GM19468 (cell line): ENCODE results near the gene PTPRM.

ENCODE experiments used
- ATAC-seq: cut with Tn5 transposase; IDR thresholded peaks from one replicate; pipeline ENCODE4 v1.9.1; 2021; ENCODE audit warnings: mild to moderate bottlenecking, moderate library complexity, moderate number of reproducible peaks; ENCODE audit not compliant: unreplicated experiment; ENCODE audit errors: extremely low read depth

Gene PTPRM

GRCh38 chr18:8324343-8325065 is 757.4 kb downstream of the PTPRM start:
- no peak for ATAC-seq

GRCh38 chr18:8326763-8327394 is 759.8 kb downstream of the PTPRM start:
- no peak for ATAC-seq

GRCh38 chr18:8328126-8328525 is 761.0 kb downstream of the PTPRM start:
- ATAC-seq: no peak

GRCh38 chr18:8329186-8329771 is 762.2 kb downstream of the PTPRM start:
- no peak for ATAC-seq

- no peak for ATAC-seq
Observed at GRCh38 chr18:8330575-8330974, 763.5 kb downstream of the PTPRM start.

GRCh38 chr18:8332286-8332685 is 765.2 kb downstream of the PTPRM start:
- ATAC-seq: no peak

- no peak for ATAC-seq
Observed at GRCh38 chr18:8333961-8334360, 766.8 kb downstream of the PTPRM start.

GRCh38 chr18:8337211-8337610 is 770.1 kb downstream of the PTPRM start:
- no peak for ATAC-seq

GRCh38 chr18:8339210-8339609 is 772.1 kb downstream of the PTPRM start:
- ATAC-seq: no peak

- ATAC-seq: no peak
Observed at GRCh38 chr18:8339952-8340351, 772.8 kb downstream of the PTPRM start.

- ATAC-seq: no peak
Observed at GRCh38 chr18:8341481-8342230, 774.5 kb downstream of the PTPRM start.

GRCh38 chr18:8348051-8348720 is 781.1 kb downstream of the PTPRM start:
- no peak for ATAC-seq

GRCh38 chr18:8349608-8350323 is 782.6 kb downstream of the PTPRM start:
- no peak for ATAC-seq

GRCh38 chr18:8350628-8351027 is 783.5 kb downstream of the PTPRM start:
- ATAC-seq: no peak

GRCh38 chr18:8351161-8351560 is 784.0 kb downstream of the PTPRM start:
- no peak for ATAC-seq

GRCh38 chr18:8354304-8354703 is 787.2 kb downstream of the PTPRM start:
- ATAC-seq: no peak

- ATAC-seq: no peak
Observed at GRCh38 chr18:8356001-8356400, 788.9 kb downstream of the PTPRM start.

GRCh38 chr18:8357320-8357719 is 790.2 kb downstream of the PTPRM start:
- ATAC-seq: no peak

- ATAC-seq: no peak
Observed at GRCh38 chr18:8358033-8358765, 791.1 kb downstream of the PTPRM start.
